Measurements from ENCODE around the gene MRPL45.

GRCh38 chr17:38332735-38333134 lies 35.8 kb downstream of the MRPL45 start:
- TF ChIP-seq POLR2A (IDR thresholded peaks at IDR 0.05; ENCODE audit: low read depth) = no peak
- no peak for TF ChIP-seq CTCF (IDR thresholded peaks at IDR 0.05)
- TF ChIP-seq POLR2AphosphoS5 (IDR thresholded peaks at IDR 0.05) = no peak
